HG03558 (cell line): Measurements from ENCODE around the gene ADAM15.

ENCODE experiments used
- ATAC-seq: cut with Tn5 transposase; IDR thresholded peaks from one replicate; pipeline ENCODE4 v1.9.1; 2021; ENCODE audit warnings: moderate number of reproducible peaks; ENCODE audit not compliant: unreplicated experiment; ENCODE audit errors: extremely low read depth

ADAM15 gene

DNA sequence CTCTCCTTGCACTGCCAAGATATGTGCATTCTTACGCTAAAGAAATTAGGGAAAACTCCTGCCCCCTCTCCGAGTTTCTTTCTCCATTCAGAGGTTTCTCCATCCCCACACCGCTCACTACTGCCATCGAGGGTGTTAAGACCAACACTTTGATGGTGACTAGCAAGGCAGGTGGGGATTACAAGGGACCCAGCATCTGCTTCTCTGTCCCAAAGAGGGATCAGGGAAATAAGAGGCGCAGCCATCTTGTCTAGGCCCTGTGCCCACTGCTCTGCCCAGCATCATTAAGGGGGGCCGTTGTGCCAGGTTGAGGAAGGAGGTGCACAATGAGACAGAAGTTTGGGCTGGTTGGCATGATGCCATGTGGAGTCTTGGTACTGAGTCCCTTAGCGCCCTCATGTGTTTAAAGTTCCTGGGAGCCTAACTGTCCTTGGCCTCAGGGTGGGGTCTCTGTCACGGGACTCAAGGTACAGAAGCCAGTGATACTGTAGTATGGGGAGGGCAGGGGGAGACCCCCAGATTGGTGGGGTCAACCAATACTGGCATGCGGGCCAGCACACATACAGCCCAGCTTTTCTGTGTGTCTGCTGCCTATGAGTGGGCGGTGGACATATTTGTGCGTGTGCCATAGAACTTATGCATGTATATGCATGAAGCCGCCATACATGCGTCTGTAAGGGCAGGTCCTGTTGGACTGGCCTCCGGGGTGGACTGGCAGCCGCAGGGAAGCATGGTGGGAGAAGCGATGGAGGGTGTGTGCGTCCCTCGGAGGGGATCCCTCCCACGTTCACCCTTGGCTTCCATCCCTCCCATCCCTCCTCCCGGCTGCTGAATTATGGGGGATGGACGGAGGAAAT lies 33.0 kb downstream of the ADAM15 start:
- ATAC-seq: no peak

DNA sequence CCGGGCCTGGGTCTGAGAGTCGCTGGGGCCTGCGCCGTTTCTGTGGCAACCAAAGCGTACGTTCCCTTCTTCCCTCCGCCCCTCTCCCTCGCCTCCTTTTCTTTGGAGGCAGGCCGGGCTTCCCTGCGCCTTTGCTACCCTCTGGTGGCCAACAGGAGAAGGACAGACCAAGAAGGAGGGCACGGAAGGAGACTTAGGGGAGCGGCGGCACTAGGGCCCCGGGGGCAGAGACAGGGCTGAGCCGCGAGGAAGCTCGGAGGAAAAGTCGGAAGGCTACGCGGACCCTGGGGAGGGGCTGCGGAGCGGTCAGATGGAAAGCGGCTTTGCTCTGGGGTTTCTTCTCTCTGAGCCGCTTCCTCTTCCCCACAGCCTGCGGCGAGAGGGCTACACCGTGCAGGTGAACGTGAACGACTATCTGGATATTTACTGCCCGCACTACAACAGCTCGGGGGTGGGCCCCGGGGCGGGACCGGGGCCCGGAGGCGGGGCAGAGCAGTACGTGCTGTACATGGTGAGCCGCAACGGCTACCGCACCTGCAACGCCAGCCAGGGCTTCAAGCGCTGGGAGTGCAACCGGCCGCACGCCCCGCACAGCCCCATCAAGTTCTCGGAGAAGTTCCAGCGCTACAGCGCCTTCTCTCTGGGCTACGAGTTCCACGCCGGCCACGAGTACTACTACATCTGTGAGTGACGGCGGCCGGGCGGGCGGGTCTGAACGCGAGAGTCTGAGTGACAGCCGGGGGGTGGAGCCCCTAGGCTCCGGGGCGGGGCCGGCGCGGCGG lies 33.8 kb downstream of the ADAM15 start:
- peak; percentile 39 for ATAC-seq

DNA sequence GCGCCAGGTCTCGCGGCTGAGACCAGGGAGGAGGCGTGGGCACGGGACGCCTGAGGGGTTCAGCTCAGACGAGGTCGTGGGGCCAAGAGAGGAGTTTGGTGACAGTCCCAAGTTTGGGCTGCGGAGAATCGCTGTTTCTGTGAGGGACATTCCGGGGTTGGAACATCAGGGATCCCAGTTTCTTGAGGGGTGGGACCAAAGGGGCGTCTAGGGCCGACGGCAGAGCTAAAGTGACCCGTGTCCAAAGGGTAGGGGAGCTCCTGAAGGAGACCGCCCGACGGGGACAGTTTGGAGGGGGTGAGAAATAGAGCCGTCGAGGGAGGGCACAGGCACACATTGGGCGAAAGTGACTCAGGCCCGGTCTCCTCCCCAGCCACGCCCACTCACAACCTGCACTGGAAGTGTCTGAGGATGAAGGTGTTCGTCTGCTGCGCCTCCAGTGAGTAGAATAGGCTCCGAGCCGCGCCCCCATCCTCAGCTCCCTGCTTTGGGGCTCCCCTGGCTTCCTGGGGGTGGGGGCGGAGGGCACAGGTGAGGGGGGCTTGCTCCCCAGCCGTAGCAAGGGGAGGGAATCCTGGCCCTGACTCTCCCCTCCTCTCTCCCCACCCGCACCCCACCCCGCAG lies 34.5 kb downstream of the ADAM15 start:
- ATAC-seq: no peak

DNA sequence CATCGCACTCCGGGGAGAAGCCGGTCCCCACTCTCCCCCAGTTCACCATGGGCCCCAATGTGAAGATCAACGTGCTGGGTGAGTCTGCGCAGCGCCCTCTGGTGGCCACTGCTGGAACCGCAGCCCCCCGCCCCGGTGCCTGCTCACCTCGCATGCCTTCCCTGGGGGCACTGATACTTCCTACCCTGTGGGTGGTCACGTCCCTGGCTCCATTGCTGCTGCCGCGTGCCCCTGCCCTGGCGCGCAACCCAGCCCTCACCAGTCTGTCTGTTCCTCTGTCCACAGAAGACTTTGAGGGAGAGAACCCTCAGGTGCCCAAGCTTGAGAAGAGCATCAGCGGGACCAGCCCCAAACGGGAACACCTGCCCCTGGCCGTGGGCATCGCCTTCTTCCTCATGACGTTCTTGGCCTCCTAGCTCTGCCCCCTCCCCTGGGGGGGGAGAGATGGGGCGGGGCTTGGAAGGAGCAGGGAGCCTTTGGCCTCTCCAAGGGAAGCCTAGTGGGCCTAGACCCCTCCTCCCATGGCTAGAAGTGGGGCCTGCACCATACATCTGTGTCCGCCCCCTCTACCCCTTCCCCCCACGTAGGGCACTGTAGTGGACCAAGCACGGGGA lies 35.1 kb downstream of the ADAM15 start:
- ATAC-seq: no peak

DNA sequence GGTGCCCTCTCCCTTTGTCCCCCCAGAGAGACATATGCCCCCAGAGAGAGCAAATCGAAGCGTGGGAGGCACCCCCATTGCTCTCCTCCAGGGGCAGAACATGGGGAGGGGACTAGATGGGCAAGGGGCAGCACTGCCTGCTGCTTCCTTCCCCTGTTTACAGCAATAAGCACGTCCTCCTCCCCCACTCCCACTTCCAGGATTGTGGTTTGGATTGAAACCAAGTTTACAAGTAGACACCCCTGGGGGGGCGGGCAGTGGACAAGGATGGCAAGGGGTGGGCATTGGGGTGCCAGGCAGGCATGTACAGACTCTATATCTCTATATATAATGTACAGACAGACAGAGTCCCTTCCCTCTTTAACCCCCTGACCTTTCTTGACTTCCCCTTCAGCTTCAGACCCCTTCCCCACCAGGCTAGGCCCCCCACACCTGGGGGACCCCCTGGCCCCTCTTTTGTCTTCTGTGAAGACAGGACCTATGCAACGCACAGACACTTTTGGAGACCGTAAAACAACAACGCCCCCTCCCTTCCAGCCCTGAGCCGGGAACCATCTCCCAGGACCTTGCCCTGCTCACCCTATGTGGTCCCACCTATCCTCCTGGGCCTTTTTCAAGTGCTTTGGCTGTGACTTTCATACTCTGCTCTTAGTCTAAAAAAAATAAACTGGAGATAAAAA lies 35.9 kb downstream of the ADAM15 start:
- no peak for ATAC-seq

DNA sequence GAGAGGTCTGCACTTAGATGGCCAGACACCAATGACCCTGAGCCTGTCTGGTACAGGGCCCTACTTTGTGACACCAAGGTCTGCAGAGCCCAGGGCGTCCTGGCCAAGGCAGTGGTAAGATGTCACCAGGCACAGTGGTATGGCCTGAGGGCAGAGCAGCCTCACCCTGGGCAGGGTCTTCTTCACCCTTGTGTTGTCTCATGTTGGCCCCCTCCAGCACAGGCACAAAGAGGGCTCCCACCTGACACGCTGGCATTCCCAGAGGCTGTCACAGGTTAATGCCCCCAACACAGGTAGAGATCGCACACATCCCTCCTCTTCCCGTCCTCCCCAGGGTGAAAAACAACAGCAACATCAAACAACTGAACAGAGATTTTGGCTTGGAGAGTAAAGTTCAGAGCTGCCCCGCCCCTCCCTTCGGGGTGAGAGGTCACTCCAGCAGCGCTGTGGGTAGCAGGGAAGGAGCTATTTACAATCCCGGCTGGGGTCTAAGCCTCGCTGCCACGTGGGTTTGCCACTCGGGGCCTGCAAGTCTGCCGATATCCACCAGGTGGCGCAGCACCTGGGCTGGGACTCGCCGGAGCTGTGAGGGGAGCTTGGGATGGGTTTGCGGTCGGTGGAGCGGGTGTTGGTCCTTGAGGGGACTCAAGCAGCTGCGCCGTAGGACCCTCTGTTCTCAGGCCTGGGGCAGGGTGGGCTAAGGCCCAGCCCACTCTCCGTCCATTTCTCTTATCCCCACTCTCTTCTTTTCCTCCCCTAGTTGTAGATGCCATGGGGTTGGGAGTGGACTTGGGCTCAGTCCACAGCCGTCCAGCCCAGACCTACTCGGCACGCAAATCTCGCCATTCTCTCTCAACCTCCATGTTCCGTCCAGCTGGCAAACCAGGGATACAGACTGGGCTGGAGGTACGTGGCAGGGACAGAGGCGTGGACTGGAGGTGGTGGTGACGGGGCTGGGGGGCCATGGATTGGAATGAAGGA lies 40.2 kb downstream of the ADAM15 start:
- ATAC-seq: no peak

DNA sequence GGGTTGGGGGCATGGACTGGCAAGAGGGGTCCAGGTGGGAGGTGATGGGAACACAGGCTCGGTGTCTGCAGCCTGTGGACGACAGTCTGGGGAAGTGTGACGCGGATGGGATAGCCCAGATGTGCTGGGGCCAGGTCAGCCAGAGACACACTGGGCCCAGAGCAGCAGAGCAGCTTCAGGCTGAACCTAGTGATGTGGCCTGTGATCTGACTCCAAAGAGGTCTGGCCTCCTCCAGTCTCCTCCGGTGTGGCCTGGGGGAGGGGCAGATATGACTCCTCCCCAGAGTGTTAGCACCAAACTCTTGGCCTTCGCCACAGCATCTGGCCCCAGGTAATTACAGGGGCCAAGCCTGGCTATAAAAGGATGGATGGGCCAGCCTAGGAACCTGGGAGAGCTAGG lies 41.0 kb downstream of the ADAM15 start:
- ATAC-seq: no peak

DNA sequence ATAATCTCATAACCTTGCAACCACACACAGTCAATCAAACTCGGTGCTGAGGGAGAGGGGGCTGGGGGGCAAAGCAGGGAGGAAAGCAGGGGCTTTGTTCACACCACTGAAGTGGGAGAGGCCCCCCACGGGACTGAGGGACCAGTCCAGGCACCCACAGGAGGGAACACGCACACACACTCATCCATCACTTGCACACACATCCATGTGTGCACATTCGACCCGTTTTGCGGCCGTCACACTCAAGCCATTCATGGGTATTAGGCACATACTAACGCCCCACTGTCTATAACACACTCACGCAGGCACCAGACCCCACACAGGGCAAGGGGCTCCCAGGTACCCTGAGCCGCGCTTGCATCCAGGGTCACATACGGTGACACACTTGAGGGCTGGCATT lies 41.5 kb downstream of the ADAM15 start:
- no peak for ATAC-seq

DNA sequence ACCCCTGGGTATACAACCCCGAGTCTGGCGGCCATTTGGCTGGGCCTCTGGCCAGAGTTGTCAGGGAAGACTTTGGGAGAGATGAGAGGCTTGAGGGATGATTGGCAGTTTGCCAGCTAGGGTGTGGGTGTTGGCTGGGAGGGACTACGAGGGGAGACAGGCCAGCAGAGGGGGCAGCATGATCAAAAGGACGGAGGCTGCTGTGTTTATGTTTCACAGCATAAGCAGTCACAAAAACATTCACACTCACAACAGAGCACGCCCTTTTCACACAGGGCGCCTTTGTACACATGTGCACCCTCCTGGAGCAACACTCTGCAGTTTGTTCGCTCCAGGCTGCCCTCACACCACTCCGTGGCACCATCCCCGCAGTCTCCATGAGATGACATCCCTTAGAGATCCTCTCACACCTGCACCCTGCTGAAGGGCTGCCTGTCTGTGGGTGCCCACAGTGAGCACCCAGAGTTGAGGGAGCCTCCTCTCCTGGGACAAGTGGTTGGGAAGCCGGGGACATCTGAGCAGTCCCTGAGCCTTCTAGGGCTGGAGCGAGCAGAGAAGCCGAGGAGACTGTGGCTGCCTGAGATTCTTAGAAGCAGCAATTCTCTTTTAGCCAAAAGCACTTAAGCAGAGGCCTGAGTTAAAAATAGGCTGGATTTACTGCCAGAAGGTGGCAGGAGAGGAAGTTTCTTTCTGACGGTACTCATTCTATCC lies 43.0 kb downstream of the ADAM15 start:
- no peak for ATAC-seq

DNA sequence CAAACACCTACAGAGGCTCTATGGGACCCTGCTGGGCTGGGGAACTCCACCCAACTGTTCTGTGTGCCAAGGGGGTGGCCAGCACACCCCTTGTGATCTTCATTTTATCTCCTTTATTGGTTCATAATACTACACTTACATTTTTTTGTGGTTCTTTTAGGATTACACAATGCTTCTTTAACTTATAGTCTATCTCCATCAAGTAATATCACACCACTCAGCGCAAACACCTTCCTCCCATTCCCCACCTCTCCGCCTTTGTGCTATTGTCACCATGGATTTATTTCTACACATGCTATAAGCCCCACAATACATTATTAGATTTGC lies 43.5 kb downstream of the ADAM15 start:
- ATAC-seq: no peak

DNA sequence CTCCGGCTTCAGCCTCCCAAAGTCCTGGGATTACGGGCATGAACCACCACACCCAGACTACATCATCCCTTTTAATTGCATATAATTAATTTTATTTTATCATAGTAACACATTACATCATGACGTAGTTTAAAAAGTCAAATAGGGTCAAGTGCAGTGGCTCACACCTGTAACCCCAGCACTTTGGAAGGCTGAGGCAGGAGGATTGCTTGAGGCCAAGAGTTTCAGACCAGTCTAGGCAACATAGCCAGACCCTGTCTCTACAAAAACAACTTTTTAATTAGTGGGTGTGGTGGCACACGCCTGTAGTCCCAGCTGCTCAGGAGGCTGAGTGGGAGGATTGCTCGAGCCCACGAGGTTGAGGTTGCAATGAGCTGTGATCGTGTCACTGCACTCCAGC lies 48.2 kb downstream of the ADAM15 start:
- no peak for ATAC-seq

DNA sequence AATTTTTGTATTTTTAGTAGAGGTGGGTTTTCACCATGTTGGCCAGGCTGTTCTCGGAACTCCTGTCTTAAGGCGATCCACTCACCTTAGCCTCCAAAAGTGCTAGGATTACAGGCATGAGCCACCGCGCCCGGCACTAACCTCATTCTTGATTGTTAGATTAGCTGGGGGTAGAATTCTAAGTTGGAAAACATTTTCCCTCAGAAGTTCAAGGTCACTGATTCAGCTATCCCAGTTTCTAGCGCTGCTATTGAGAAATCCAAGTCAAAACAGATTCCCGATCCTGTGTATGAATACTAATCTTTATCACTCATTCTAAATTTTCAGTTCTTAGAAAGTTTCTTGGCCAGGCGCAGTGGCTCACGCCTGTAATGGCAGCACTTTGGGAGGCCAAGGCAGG lies 52.2 kb downstream of the ADAM15 start:
- ATAC-seq: no peak

DNA sequence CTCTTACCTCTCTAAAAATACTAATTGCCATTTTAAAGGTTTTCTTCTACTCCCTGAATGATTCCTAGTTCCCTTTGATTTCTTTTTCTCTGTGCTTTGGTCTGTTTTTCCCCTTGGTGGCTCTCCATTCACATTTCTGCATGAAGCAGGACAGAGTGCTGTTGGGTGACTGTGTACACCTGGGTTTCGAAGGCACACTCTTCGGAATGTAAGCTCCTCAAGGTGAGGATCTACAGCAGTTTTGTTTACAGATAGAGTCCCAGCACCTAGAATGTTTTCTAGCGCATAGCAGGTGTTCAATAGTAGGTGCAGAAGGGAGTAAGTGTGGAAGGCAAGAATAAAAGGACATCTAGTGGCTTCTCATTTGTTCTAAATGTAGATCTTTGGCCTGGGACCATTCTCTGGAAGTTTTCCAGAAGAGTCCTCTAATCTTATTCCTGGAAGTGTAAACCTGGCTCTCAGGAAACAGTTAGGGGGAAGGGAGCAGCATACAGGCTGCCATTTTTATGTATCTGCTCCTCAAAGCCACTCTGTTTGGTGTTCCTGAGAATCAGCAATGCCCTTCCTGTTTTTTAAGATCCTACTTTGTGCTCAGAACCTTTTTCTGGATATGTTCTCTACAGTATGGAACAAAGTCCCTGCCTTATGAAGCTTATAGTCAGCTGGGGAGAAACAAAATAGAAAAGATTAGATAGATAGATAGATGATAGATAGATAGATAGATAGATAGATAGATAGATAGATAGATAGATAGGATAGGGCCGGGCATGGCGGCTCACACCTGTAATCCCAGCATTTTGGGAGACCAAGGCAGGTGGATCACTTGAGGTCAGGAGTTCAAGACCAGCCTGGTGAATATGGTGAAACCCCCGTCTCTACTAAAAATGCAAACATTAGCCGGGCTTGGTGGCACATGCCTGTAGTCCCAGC lies 53.8 kb downstream of the ADAM15 start:
- no peak for ATAC-seq

DNA sequence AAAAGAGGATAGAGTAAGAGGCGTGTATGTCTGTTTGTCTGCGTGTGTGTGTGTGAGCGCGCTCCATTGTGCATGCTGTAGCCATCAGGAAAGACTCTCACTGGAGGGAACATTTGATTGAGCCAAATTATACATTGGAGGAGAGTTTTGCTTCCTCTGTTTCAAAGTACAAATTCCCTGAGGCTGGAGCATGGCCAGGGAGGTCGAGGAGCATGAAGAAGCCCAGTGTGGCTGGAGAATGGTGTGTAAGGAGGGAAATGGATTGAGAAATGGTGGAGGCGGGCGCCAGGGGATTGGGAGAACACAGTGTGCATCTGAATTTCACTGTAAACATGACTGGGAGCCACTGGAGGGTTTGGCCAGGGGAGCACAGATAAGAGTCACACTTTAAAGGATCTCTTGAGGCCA lies 54.5 kb downstream of the ADAM15 start:
- no peak for ATAC-seq

DNA sequence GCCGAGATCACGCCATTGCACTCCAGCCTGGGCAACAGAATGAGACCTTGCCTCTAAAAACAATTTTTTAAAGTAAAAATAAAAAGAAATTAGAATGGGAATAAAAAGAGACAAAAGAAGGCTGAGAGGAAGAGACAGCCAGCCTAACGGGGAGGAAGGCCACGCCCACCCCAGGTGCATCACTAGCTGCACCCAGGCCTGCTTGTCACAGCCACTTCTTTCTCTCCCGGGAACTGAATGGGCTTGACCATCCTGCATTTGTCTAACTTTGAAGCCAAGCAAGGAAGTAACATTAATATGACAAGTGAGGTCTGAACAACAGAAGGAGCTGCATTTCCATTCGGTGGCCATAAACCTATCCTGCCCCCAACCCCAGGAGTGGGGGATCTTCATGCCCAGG lies 55.7 kb downstream of the ADAM15 start:
- no peak for ATAC-seq

DNA sequence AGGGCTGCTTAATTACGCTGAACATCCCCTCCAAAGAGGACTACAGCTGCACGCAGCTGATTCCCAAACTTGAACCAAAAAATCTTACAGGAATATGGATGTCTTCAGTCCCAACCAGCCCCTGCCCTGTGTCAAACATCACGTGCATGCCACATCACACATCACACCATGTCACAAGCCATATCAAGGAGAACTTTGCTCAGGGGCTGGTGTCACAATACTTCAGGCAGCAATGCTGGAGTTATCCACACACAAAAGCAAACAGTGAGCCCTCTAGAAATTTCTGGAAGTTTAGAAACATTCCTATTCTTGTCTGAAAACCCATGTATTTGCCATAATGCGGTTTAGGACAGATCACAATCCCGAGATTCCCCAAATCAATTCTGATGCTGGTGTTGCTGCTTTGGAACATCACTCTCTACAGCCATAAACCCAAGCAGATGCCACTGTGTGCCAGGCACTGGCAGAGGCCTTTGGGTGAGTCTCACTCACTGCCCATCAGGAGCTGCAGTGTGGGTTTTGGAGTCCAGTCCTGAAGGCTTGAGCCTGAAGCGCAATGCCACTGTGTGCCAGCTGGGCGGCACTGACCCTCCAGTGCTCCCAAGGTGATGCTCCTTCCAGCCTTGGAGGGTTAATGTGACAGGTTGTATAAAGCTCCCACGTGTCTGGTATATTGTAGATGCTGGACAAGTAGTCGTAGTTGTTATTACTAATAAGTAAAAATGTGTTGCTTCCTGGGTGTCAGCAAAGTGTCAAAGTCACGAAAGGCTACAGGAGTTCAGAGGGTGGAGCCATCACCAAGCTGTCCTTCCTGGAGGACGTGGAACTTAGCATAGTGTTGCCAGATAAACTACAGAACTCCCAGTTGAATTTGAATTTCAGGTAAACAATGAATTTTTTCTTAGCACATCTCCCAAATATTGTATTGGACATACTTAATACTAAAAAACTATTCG lies 56.5 kb downstream of the ADAM15 start:
- no peak for ATAC-seq
